HepG2 (cell line): Measurements from ENCODE around the gene TMEM129. TPM values are rescaled to one million over a fixed set of nuclear protein-coding genes. Genes with fewer than 3 reads are reported as not detected.

Source experiments
- E2F2 ChIP-seq: sonication (generic); formaldehyde crosslinking; IDR thresholded peaks from 2 replicates; pipeline ENCODE4 v1.4.0; 2020; ENCODE audit warnings: missing genetic modification reagents, borderline replicate concordance
- ETV5 ChIP-seq: IDR thresholded peaks from 2 replicates; pipeline ENCODE4 v1.6.1; 2018; ENCODE audit warnings: missing biosample characterization, missing genetic modification reagents, inconsistent platforms, borderline replicate concordance
- KDM1A ChIP-seq: IDR thresholded peaks from 2 replicates; pipeline ENCODE4 v1.6.1; 2016; ENCODE audit warnings: missing compliant biosample characterization
- MBD4 ChIP-seq: IDR thresholded peaks from 2 replicates; pipeline ENCODE4 v1.6.1; 2012; ENCODE audit warnings: low read length, inconsistent platforms, borderline replicate concordance
- MYC ChIP-seq: sonication (generic); formaldehyde crosslinking; IDR thresholded peaks from 2 replicates; pipeline ENCODE4 v1.9.0; 2021; ENCODE audit warnings: missing genetic modification reagents, borderline replicate concordance
- RFX1 ChIP-seq: fragments of 450-650 bp; IDR thresholded peaks from 2 replicates; pipeline ENCODE4 v1.6.1; 2017
- RNF2 ChIP-seq: fragments of 450-650 bp; conservative IDR thresholded peaks from 2 replicates; pipeline ENCODE4 v1.6.1; 2016; ENCODE audit warnings: low read depth
- SATB2 ChIP-seq: sonication (generic); formaldehyde crosslinking; IDR thresholded peaks from 2 replicates; pipeline ENCODE4 v1.5.0; 2020; ENCODE audit warnings: missing genetic modification reagents
- STAT5B ChIP-seq: sonication (generic); formaldehyde crosslinking; IDR thresholded peaks from 2 replicates; pipeline ENCODE4 v1.4.0; 2020; ENCODE audit warnings: missing genetic modification reagents
- TBP ChIP-seq: sonication (generic); formaldehyde crosslinking; IDR thresholded peaks from 2 replicates; pipeline ENCODE4 v1.5.0; 2020; ENCODE audit warnings: missing genetic modification reagents
- THRA ChIP-seq: sonication (generic); formaldehyde crosslinking; IDR thresholded peaks from 2 replicates; pipeline ENCODE4 v1.4.0; 2020; ENCODE audit warnings: missing genetic modification reagents, borderline replicate concordance
- YEATS2 ChIP-seq: sonication (generic); formaldehyde crosslinking; IDR thresholded peaks from 2 replicates; pipeline ENCODE4 v1.4.0; 2020; ENCODE audit warnings: missing genetic modification reagents, borderline replicate concordance
- ZBTB8A ChIP-seq: sonication (generic); formaldehyde crosslinking; IDR thresholded peaks from 2 replicates; pipeline ENCODE4 v1.4.0; 2020; ENCODE audit warnings: mild to moderate bottlenecking, low read depth, missing genetic modification reagents, borderline replicate concordance
- ZFP82 ChIP-seq: sonication (generic); formaldehyde crosslinking; IDR thresholded peaks from 2 replicates; pipeline ENCODE4 v1.5.1; 2020; ENCODE audit warnings: mild to moderate bottlenecking, missing genetic modification reagents, borderline replicate concordance
- ZNF841 ChIP-seq: sonication (generic); formaldehyde crosslinking; IDR thresholded peaks from 2 replicates; pipeline ENCODE4 v1.8.1; 2023; ENCODE audit warnings: missing genetic modification reagents, borderline replicate concordance
- ZSCAN20 ChIP-seq: sonication (generic); formaldehyde crosslinking; IDR thresholded peaks from 2 replicates; pipeline ENCODE4 v1.4.0; 2020; ENCODE audit warnings: missing genetic modification reagents, mild to moderate bottlenecking, borderline replicate concordance
- ZUFSP ChIP-seq: sonication (generic); formaldehyde crosslinking; IDR thresholded peaks from 2 replicates; pipeline ENCODE4 v1.9.0; 2021; ENCODE audit warnings: missing genetic modification reagents, mild to moderate bottlenecking, borderline replicate concordance
- polyA plus RNA-seq, 8 experiments: library from polyadenylated mRNA; depleted of rRNA in 3 of 8; stranded (reverse) in 7 of 8; unstranded in 1 of 8; fragments of >200 nt; fragmentation: Illumina TruSeq in 4 of 8; extraction: Trizol in 4 of 8; gene quantifications; 2 replicates each; pipeline versions ENCODE4 v1.2.1 to v1.2.3, GENCODE V29; 2011 to 2016; ENCODE audit warnings: low read depth in 4 of 8, missing spikeins in 1 of 8, mixed read lengths in 1 of 8; ENCODE audit not compliant: insufficient read depth in 1 of 8
- total RNA-seq, 5 experiments: library from RNA; depleted of rRNA; stranded (reverse); fragments of >200 nt; fragmentation: Illumina TruSeq; extraction: Trizol; gene quantifications; 2 replicates each; pipeline ENCODE4 v1.2.3, GENCODE V29; 2016; ENCODE audit warnings: low read depth in 1 of 5
- TF ChIP-seq, protein P1 (sequence below): sonication (generic); formaldehyde crosslinking; IDR thresholded peaks from 2 replicates; pipeline ENCODE4 v1.8.1; 2022; ENCODE audit warnings: low read depth, mild to moderate bottlenecking, missing genetic modification reagents
- TF ChIP-seq, protein P2 (sequence below), 2 experiments: IDR thresholded peaks; 2 replicates each; pipeline ENCODE4 v1.6.1; 2011 to 2012; ENCODE audit warnings: low read length in 2 of 2, borderline replicate concordance in 1 of 2, low read depth in 1 of 2, mild to moderate bottlenecking in 1 of 2, moderate library complexity in 1 of 2

The TMEM129 gene
- total and polyA plus RNA-seq, 2 of the 13 experiments (the other 11 are each of a cell fraction or from before 2014, with no cell fraction given), result 19.0 to 25.8 TPM

DNA sequence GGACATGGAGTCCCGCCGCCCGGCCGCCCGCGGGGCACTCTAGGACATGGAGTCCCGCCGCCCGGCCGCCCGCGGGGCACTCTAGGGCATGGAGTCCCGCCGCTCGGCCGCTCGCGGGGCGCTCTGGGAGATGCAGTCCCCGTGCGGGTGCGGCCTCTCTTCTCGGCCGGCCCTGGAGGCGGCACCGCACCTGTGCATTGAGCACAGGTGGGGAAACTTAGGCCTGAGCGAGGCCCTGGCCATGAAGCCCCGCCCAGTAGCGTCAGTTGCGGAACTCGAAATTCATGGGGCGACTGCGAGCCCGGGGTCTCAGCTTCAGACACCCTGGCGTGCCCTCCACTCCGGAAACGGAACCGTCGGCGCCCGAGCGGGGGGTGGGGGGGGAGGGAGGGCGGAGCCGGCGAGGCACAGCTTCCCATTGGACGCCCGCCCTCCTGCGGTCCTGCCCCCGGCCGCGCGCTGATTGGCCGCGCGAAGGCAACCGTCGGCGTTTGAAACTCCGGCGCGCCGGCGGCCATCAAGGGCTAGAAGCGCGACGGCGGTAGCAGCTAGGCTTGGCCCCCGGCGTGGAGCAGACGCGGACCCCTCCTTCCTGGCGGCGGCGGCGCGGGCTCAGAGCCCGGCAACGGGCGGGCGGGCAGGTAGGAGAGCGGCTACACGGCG, at the start of gene TMEM129, which contains the start of gene TACC3 (continued):
- TF ChIP-seq THRA (CRISPR knock-in tag), result no peak
- no peak for TF ChIP-seq ZUFSP
- TF ChIP-seq, protein P1, sequence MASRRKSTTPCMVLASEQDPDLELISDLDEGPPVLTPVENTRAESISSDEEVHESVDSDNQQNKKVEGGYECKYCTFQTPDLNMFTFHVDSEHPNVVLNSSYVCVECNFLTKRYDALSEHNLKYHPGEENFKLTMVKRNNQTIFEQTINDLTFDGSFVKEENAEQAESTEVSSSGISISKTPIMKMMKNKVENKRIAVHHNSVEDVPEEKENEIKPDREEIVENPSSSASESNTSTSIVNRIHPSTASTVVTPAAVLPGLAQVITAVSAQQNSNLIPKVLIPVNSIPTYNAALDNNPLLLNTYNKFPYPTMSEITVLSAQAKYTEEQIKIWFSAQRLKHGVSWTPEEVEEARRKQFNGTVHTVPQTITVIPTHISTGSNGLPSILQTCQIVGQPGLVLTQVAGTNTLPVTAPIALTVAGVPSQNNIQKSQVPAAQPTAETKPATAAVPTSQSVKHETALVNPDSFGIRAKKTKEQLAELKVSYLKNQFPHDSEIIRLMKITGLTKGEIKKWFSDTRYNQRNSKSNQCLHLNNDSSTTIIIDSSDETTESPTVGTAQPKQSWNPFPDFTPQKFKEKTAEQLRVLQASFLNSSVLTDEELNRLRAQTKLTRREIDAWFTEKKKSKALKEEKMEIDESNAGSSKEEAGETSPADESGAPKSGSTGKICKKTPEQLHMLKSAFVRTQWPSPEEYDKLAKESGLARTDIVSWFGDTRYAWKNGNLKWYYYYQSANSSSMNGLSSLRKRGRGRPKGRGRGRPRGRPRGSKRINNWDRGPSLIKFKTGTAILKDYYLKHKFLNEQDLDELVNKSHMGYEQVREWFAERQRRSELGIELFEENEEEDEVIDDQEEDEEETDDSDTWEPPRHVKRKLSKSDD (CRISPR knock-in tag), result no peak
- TF ChIP-seq KDM1A (CRISPR knock-in tag), result no peak
- TF ChIP-seq MYC, result peak; percentile 62
- peak; percentile 65; the same call in 1 of the 2 replicates for TF ChIP-seq ETV5 (CRISPR knock-in tag)
- peak; percentile 59; the same call in 1 of the 2 replicates for TF ChIP-seq YEATS2 (CRISPR knock-in tag)
- TF ChIP-seq ZBTB8A, result no peak
- no peak for TF ChIP-seq RFX1
- no peak for TF ChIP-seq ZFP82 (CRISPR knock-in tag)
- no peak for TF ChIP-seq MBD4
- TF ChIP-seq E2F2, result no peak
- no peak for TF ChIP-seq RNF2
- no peak for TF ChIP-seq STAT5B (CRISPR knock-in tag)
- TF ChIP-seq, protein P2, sequence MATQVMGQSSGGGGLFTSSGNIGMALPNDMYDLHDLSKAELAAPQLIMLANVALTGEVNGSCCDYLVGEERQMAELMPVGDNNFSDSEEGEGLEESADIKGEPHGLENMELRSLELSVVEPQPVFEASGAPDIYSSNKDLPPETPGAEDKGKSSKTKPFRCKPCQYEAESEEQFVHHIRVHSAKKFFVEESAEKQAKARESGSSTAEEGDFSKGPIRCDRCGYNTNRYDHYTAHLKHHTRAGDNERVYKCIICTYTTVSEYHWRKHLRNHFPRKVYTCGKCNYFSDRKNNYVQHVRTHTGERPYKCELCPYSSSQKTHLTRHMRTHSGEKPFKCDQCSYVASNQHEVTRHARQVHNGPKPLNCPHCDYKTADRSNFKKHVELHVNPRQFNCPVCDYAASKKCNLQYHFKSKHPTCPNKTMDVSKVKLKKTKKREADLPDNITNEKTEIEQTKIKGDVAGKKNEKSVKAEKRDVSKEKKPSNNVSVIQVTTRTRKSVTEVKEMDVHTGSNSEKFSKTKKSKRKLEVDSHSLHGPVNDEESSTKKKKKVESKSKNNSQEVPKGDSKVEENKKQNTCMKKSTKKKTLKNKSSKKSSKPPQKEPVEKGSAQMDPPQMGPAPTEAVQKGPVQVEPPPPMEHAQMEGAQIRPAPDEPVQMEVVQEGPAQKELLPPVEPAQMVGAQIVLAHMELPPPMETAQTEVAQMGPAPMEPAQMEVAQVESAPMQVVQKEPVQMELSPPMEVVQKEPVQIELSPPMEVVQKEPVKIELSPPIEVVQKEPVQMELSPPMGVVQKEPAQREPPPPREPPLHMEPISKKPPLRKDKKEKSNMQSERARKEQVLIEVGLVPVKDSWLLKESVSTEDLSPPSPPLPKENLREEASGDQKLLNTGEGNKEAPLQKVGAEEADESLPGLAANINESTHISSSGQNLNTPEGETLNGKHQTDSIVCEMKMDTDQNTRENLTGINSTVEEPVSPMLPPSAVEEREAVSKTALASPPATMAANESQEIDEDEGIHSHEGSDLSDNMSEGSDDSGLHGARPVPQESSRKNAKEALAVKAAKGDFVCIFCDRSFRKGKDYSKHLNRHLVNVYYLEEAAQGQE (IDR thresholded peaks at IDR 0.05; ENCODE audit: borderline replicate concordance in 1 of 2, low read depth in 1 of 2, low read length in 2 of 2), result no peak
- peak; percentile 10; the same call in 1 of the 2 replicates for TF ChIP-seq ZNF841 (CRISPR knock-in tag)
- no peak for TF ChIP-seq SATB2 (CRISPR knock-in tag)
- no peak for TF ChIP-seq TBP
- TF ChIP-seq ZSCAN20, result no peak; the same call in 1 of the 2 replicates
